GM12892 (cell line): Measurements from ENCODE around the gene TMEM132A.

ENCODE experiments used
- POLR2A ChIP-seq: IDR thresholded peaks from 2 replicates; pipeline ENCODE4 v1.6.1; 2011; ENCODE audit warnings: low read depth, low read length, control low read depth
- TAF1 ChIP-seq: IDR thresholded peaks from 2 replicates; pipeline ENCODE4 v1.6.1; 2011; ENCODE audit warnings: low read depth, mild to moderate bottlenecking, control low read depth, low read length, borderline replicate concordance

- TF ChIP-seq TAF1, result no peak
- TF ChIP-seq POLR2A, result no peak
Observed at GRCh38 chr11:60934124-60934789, 10.0 kb downstream of the TMEM132A start.
